Measurements from ENCODE around the gene EEF1AKMT1. TPM values are rescaled to one million over a fixed set of nuclear protein-coding genes. Genes with fewer than 3 reads are reported as not detected.

EEF1AKMT1 gene
- total and polyA plus RNA-seq, 2 donors (not counting 1 experiment from before 2014, with no cell fraction given) = 2.9 to 4.9 TPM

DNA sequence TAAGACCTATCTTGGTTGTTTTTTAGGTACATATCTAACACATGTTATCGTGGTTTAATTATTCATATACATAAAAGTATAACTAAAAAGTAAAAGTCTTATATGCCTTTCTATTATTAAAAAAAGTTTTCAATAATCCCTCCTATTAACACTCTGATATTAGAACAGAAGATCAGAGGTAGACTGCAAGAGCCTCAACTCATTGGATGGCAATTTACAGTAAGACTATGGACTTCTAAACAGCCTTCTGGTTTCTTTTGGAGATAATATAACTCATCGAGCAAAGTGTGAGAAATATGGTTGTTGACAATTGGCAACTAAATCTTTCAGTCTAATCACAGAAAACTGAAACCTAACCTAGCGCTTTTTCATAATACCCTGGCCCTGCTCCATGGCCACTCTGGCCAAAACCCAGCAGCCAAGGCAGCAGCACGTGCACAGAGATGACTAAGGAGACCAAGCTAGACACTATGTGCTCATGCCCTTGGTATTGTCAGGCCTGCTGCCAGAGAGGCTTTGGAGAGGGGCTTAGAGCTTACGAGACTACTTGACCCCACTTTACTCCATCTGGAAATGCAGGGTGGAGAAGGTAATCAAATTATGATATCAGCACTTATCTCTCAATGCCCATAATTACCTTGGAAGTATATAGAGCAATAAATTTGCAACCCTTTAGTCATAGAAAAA, 40.6 kb upstream of the EEF1AKMT1 start:
- no peak overlapping the region for H3K4me3 Mint-ChIP-seq
- Histone ChIP-seq H4K20me1 (ENCODE audit: control insufficient read depth, insufficient read depth, low read length, poor library complexity, severe bottlenecking) (no peaks in the 10 kb centered on the region), H3K4me2 (replicated peaks; ENCODE audit: low read depth, low read length, poor library complexity, severe bottlenecking) (no peak overlapping the region), H3K4me1 (ENCODE audit: control insufficient read depth in 2 of 2, insufficient read depth in 2 of 2, low read length in 2 of 2) (no peaks in the 10 kb centered on the region), H3K9me3 (ENCODE audit: control extremely low read depth in 1 of 3, control insufficient read depth in 2 of 3, insufficient read depth in 1 of 3, low read length in 2 of 3) (no peaks in the 10 kb centered on the region), H3K9ac (ENCODE audit: low read length) (no peak overlapping the region), H2AFZ (ENCODE audit: insufficient read depth, low read depth, low read length, poor library complexity, severe bottlenecking) (no peak overlapping the region), H3K36me3 (replicated peaks in 1 of 2; ENCODE audit: control extremely low read depth in 1 of 2, control insufficient read depth in 1 of 2, extremely low read depth in 1 of 2, insufficient read depth in 2 of 2, low read length in 1 of 2) (peaks cover 7 to 9% of the 10 kb centered on the region in 2 experiments), H3K27ac (ENCODE audit: low read length in 2 of 2) (no peak overlapping the region), H3K4me3 (ENCODE audit: control extremely low read depth in 1 of 5, extremely low read depth in 1 of 5, insufficient read depth in 1 of 5, low read depth in 2 of 5, low read length in 4 of 5) (no peak overlapping the region), H3K27me3 (replicated peaks in 1 of 4; ENCODE audit: control extremely low read depth in 1 of 4, control insufficient read depth in 3 of 4, insufficient read depth in 4 of 4, low read length in 3 of 4) (no peaks in the 10 kb centered on the region), H3K79me2 (ENCODE audit: control insufficient read depth, insufficient read depth, low read length) (no peaks in the 10 kb centered on the region)
- H3K27ac Mint-ChIP-seq = no peak overlapping the region
- TF ChIP-seq, protein P1, sequence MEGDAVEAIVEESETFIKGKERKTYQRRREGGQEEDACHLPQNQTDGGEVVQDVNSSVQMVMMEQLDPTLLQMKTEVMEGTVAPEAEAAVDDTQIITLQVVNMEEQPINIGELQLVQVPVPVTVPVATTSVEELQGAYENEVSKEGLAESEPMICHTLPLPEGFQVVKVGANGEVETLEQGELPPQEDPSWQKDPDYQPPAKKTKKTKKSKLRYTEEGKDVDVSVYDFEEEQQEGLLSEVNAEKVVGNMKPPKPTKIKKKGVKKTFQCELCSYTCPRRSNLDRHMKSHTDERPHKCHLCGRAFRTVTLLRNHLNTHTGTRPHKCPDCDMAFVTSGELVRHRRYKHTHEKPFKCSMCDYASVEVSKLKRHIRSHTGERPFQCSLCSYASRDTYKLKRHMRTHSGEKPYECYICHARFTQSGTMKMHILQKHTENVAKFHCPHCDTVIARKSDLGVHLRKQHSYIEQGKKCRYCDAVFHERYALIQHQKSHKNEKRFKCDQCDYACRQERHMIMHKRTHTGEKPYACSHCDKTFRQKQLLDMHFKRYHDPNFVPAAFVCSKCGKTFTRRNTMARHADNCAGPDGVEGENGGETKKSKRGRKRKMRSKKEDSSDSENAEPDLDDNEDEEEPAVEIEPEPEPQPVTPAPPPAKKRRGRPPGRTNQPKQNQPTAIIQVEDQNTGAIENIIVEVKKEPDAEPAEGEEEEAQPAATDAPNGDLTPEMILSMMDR (IDR thresholded peaks at IDR 0.05) = no peak
- TF ChIP-seq EZH2 (IDR thresholded peaks at IDR 0.05; ENCODE audit: borderline replicate concordance, insufficient read depth, low read depth, low read length, poor library complexity, severe bottlenecking) = no peak
- 90% methylated on average over 2 of the region's 5 CpGs for WGBS (ENCODE audit: insufficient coverage)
- intact Hi-C loops (cut with micrococcal nuclease) = no loop called here
- ATAC-seq (ENCODE audit: low read depth) = no peak
- CTCF ChIA-PET = no interaction called here
- no peak for DNase-seq
- POLR2A ChIA-PET = no interaction called here
- no peaks in the 10 kb centered on the region for H3K4me1 Mint-ChIP-seq
- H3K9me3 Mint-ChIP-seq (ENCODE audit: insufficient read depth) = no peaks in the 10 kb centered on the region
- no peaks in the 10 kb centered on the region for H3K27me3 Mint-ChIP-seq

DNA sequence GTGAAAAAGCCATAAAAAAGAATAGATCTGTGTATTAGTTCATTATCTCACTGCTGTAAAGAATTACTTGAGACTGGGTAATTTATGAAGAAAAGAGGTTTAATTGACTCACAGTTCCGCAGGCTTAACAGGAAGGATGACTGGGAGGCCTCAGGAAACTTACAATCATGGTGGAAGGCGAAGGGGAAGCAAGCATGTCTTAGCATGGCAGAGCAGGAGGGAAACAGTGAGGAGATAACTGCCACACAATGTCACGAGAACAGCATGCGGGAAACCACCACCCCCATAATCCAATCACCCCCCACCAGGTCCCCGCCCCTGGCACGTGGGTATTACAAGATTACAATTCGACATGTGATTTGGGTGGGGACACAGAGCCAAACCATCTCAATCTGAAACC, 39.1 kb upstream of the EEF1AKMT1 start:
- Histone ChIP-seq H3K27ac (ENCODE audit: low read length in 2 of 2) (no peak overlapping the region), H3K27me3 (replicated peaks in 1 of 4; ENCODE audit: control extremely low read depth in 1 of 4, control insufficient read depth in 3 of 4, insufficient read depth in 4 of 4, low read length in 3 of 4) (no peaks in the 10 kb centered on the region), H3K36me3 (replicated peaks in 1 of 2; ENCODE audit: control extremely low read depth in 1 of 2, control insufficient read depth in 1 of 2, extremely low read depth in 1 of 2, insufficient read depth in 2 of 2, low read length in 1 of 2) (peaks cover 14 to 23% of the 10 kb centered on the region in 2 experiments), H3K9ac (ENCODE audit: low read length) (no peak overlapping the region), H3K4me2 (replicated peaks; ENCODE audit: low read depth, low read length, poor library complexity, severe bottlenecking) (no peak overlapping the region), H3K4me3 (ENCODE audit: control extremely low read depth in 1 of 5, extremely low read depth in 1 of 5, insufficient read depth in 1 of 5, low read depth in 2 of 5, low read length in 4 of 5) (no peak overlapping the region), H3K79me2 (ENCODE audit: control insufficient read depth, insufficient read depth, low read length) (no peaks in the 10 kb centered on the region), H4K20me1 (ENCODE audit: control insufficient read depth, insufficient read depth, low read length, poor library complexity, severe bottlenecking) (no peaks in the 10 kb centered on the region), H3K4me1 (ENCODE audit: control insufficient read depth in 2 of 2, insufficient read depth in 2 of 2, low read length in 2 of 2) (no peaks in the 10 kb centered on the region), H2AFZ (ENCODE audit: insufficient read depth, low read depth, low read length, poor library complexity, severe bottlenecking) (no peak overlapping the region), H3K9me3 (ENCODE audit: control extremely low read depth in 1 of 3, control insufficient read depth in 2 of 3, insufficient read depth in 1 of 3, low read length in 2 of 3) (no peaks in the 10 kb centered on the region)
- Mint-ChIP-seq H3K27ac (no peak overlapping the region), H3K4me3 (no peak overlapping the region), H3K4me1 (no peaks in the 10 kb centered on the region), H3K9me3 (ENCODE audit: insufficient read depth) (no peaks in the 10 kb centered on the region), H3K27me3 (no peaks in the 10 kb centered on the region)
- DNase-seq = no peak
- 96% methylated on average over 4 of the region's 7 CpGs for WGBS (ENCODE audit: insufficient coverage)
- no peak for TF ChIP-seq EZH2 (IDR thresholded peaks at IDR 0.05; ENCODE audit: borderline replicate concordance, insufficient read depth, low read depth, low read length, poor library complexity, severe bottlenecking)
- TF ChIP-seq, protein P1 (IDR thresholded peaks at IDR 0.05) = no peak
- ATAC-seq (ENCODE audit: low read depth) = no peak
- POLR2A ChIA-PET = no interaction called here
- CTCF ChIA-PET = no interaction called here
- intact Hi-C loops (cut with micrococcal nuclease) = no loop called here

All from B cell (primary cell).